Measurements from ENCODE around the gene PPM1H. TPM values are rescaled to one million over a fixed set of nuclear protein-coding genes. Genes with fewer than 3 reads are reported as not detected.
"Not testable (repeated sequence)": the region's sequence is repeated elsewhere in the genome, so short reads cannot be mapped to it uniquely, and the experiment has no call there.

Gene PPM1H
- total and polyA plus RNA-seq, 4 donors, result 2.3 to 7.2 (median 4.1) TPM

- not testable (repeated sequence) for H3K27me3 ChIP-seq (ENCODE audit: control insufficient read depth in 4 of 4, insufficient read depth in 4 of 4, low read length in 3 of 4); H3K27ac ChIP-seq (ENCODE audit: low read depth in 1 of 2, low read length in 2 of 2)
- WGBS, result 83% methylated on average over 4 of the region's 4 CpGs
Observed at GRCh38 chr12:62965700-62966099, 30.8 kb upstream of the PPM1H start.

GRCh38 chr12:62965242-62965641 is 30.3 kb upstream of the PPM1H start:
- not testable (repeated sequence) for DNase-seq (ENCODE audit: low spot score); H3K27me3 ChIP-seq (ENCODE audit: control insufficient read depth in 4 of 4, insufficient read depth in 4 of 4, low read length in 3 of 4); H3K4me1 ChIP-seq (ENCODE audit: control insufficient read depth in 4 of 4, insufficient read depth in 4 of 4, low read length in 3 of 4); H3K9ac ChIP-seq (ENCODE audit: low read depth in 1 of 2, low read length in 2 of 2); H3K27ac ChIP-seq (ENCODE audit: low read depth in 1 of 2, low read length in 2 of 2); H3K4me3 ChIP-seq (ENCODE audit: low read depth in 1 of 3, low read length in 3 of 3); H3K9me3 ChIP-seq (ENCODE audit: control insufficient read depth in 4 of 4, low read length in 3 of 4); H3K36me3 ChIP-seq (ENCODE audit: control insufficient read depth in 4 of 4, insufficient read depth in 3 of 4, low read depth in 1 of 4, low read length in 3 of 4)
- peak in 1 of 2 donors; percentile 51 for TF ChIP-seq HNF4A (conservative IDR thresholded peaks at IDR 0.05)
- WGBS, result 46% methylated on average over 11 of the region's 11 CpGs

More at GRCh38 chr12:62965700-62966099, 30.8 kb upstream of the PPM1H start:
- H3K9ac ChIP-seq (ENCODE audit: low read depth in 1 of 2, low read length in 2 of 2); DNase-seq (ENCODE audit: low spot score); H3K4me1 ChIP-seq (ENCODE audit: control insufficient read depth in 4 of 4, insufficient read depth in 4 of 4, low read length in 3 of 4); H3K36me3 ChIP-seq (ENCODE audit: control insufficient read depth in 4 of 4, insufficient read depth in 3 of 4, low read depth in 1 of 4, low read length in 3 of 4); H3K9me3 ChIP-seq (ENCODE audit: control insufficient read depth in 4 of 4, low read length in 3 of 4); H3K4me3 ChIP-seq (ENCODE audit: low read depth in 1 of 3, low read length in 3 of 3): not testable (repeated sequence)

GRCh38 chr12:62963486-62964041 is 28.6 kb upstream of the PPM1H start:
- Histone ChIP-seq H3K27me3 (ENCODE audit: control insufficient read depth in 4 of 4, insufficient read depth in 4 of 4, low read length in 3 of 4) (no peaks in the 10 kb centered on the region), H3K9ac (ENCODE audit: low read depth in 1 of 2, low read length in 2 of 2) (no peak overlapping the region), H3K36me3 (ENCODE audit: control insufficient read depth in 4 of 4, insufficient read depth in 3 of 4, low read depth in 1 of 4, low read length in 3 of 4) (no peaks in the 10 kb centered on the region), H3K27ac (ENCODE audit: low read depth in 1 of 2, low read length in 2 of 2) (no peak overlapping the region), H3K4me1 (ENCODE audit: control insufficient read depth in 4 of 4, insufficient read depth in 4 of 4, low read length in 3 of 4) (no peaks in the 10 kb centered on the region), H3K4me3 (ENCODE audit: low read depth in 1 of 3, low read length in 3 of 3) (no peak overlapping the region), H3K9me3 (ENCODE audit: control insufficient read depth in 4 of 4, low read length in 3 of 4) (no peaks in the 10 kb centered on the region)
- no peak for DNase-seq (ENCODE audit: low spot score)
- WGBS, result 83% methylated on average over 2 of the region's 2 CpGs
- TF ChIP-seq ATF3 (IDR thresholded peaks at IDR 0.05) (no peak), REST (IDR thresholded peaks at IDR 0.05) (no peak), HNF4A (conservative IDR thresholded peaks at IDR 0.05) (no peak), MAX (IDR thresholded peaks at IDR 0.05) (no peak), ZBTB33 (IDR thresholded peaks at IDR 0.05) (no peak), TAF1 (conservative IDR thresholded peaks at IDR 0.05) (no peak), RXRA (IDR thresholded peaks at IDR 0.05) (no peak)

All from liver (tissue), 9 donors.